K562 (cell line): Measurements from ENCODE around the gene MFSD8. TPM values are rescaled to one million over a fixed set of nuclear protein-coding genes. Genes with fewer than 3 reads are reported as not detected.
A peak's percentile ranks its signal among the peaks of the same experiment; 100 is the strongest.

Source experiments
- ATAC-seq: fragments of 200-7000 bp; cut with Tn5 transposase; 3 replicates; pipeline ENCODE4 v1.9.1; 2020; ENCODE audit warnings: moderate library complexity
- BruUV-seq: library from RNA; stranded (reverse); fragments of 400-500 nt; replicated peaks from 2 replicates; lab custom pipeline; 2021; lab: Mats Ljungman, UMichigan
- CTCF ChIA-PET: fragments of 300-600 bp; formaldehyde crosslinking; extraction: SDS; loops from one replicate; lab custom pipeline; 2021; ENCODE audit warnings: low intra/inter-chr PET ratio; lab: Yijun Ruan, JAX
- POLR2A ChIA-PET: fragments of 300-600, 350-650 bp; sonication (Branson Sonifier 250); formaldehyde crosslinking; extraction: SDS; loops from one replicate; lab custom pipeline; 2021; ENCODE audit warnings: antibody characterized with exemption, inconsistent platforms; lab: Yijun Ruan, JAX
- DNase-seq, 4 experiments: peaks; one replicate each; pipeline versions ENCODE4 v3.0.0 to v3.0.0-alpha.2; 2011 to 2018; ENCODE audit warnings: low spot score in 3 of 4, mixed read lengths in 3 of 4; ENCODE audit errors: extremely low read depth in 1 of 4
- FAIRE-seq: peaks from 2 replicates; lab custom pipeline; 2011; peaks lifted over from hg19 to GRCh38; lab: Jason Lieb, UNC
- H2AFZ ChIP-seq: 2 replicates; pipeline ENCODE4 v1.6.0; 2011; ENCODE audit warnings: low read depth, low read length, control low read depth, inconsistent platforms
- H3K27ac ChIP-seq: fragments of 200-600 bp; 3 replicates; pipeline ENCODE4 v1.8.0; 2011; ENCODE audit warnings: low read depth, mild to moderate bottlenecking, control low read depth, inconsistent platforms, low read length, moderate library complexity, mixed read lengths; ENCODE audit errors: extremely low read depth
- H3K27me3 ChIP-seq, 2 experiments: fragments of 300-600 bp in 1 of 2; 2 replicates in 1 of 2; 3 replicates in 1 of 2; pipeline versions ENCODE4 v1.6.0 to v1.8.0; 2011; ENCODE audit warnings: inconsistent platforms in 2 of 2, low read length in 2 of 2, mild to moderate bottlenecking in 1 of 2, mixed read lengths in 1 of 2, moderate library complexity in 1 of 2; ENCODE audit not compliant: control insufficient read depth in 2 of 2, insufficient read depth in 2 of 2
- H3K36me3 ChIP-seq: fragments of 300-600 bp; 3 replicates; pipeline ENCODE4 v1.8.0; 2011; ENCODE audit warnings: mild to moderate bottlenecking, low read length, inconsistent platforms; ENCODE audit not compliant: control insufficient read depth, insufficient read depth
- H3K4me1 ChIP-seq, 2 experiments: fragments of 200-600 bp in 1 of 2; replicated peaks in 1 of 2; 2 replicates in 1 of 2; 3 replicates in 1 of 2; pipeline versions ENCODE4 v1.5.1 to v1.8.0; 2011; ENCODE audit warnings: inconsistent platforms in 2 of 2, low read length in 2 of 2, mild to moderate bottlenecking in 1 of 2, mixed read lengths in 1 of 2, moderate library complexity in 1 of 2; ENCODE audit not compliant: control insufficient read depth in 2 of 2, insufficient read depth in 2 of 2
- H3K4me2 ChIP-seq: 2 replicates; pipeline ENCODE4 v1.6.1; 2011; ENCODE audit warnings: low read length, control low read depth, inconsistent platforms, mixed read lengths; ENCODE audit not compliant: insufficient read depth
- H3K4me3 ChIP-seq: fragments of 200-600 bp; sonication (generic), shearing (Covaris generic); 2 replicates; pipeline ENCODE4 v1.5.1; 2016; ENCODE audit warnings: control low read depth, inconsistent platforms
- H3K79me2 ChIP-seq: fragments of 200-600 bp; 3 replicates; pipeline ENCODE4 v1.8.0; 2011; ENCODE audit warnings: low read length, inconsistent platforms; ENCODE audit not compliant: control insufficient read depth, insufficient read depth
- H3K9ac ChIP-seq, 2 experiments: 2 replicates each; pipeline versions ENCODE4 v1.6.0 to v1.6.1; 2011; ENCODE audit warnings: low read depth in 2 of 2, low read length in 2 of 2, control low read depth in 1 of 2, inconsistent platforms in 1 of 2, mild to moderate bottlenecking in 1 of 2, mixed read lengths in 1 of 2; ENCODE audit not compliant: insufficient read depth in 1 of 2
- H3K9me1 ChIP-seq: one replicate; pipeline ENCODE4 v1.6.0; 2011; ENCODE audit warnings: inconsistent platforms, mild to moderate bottlenecking, low read length, moderate library complexity; ENCODE audit not compliant: control insufficient read depth, insufficient read depth
- H3K9me3 ChIP-seq: replicated peaks from 2 replicates; pipeline ENCODE4 v1.5.1; 2011; ENCODE audit warnings: low read depth, low read length, inconsistent platforms; ENCODE audit not compliant: control insufficient read depth, insufficient read depth
- H4K20me1 ChIP-seq: replicated peaks from 2 replicates; pipeline ENCODE4 v1.6.1; 2011; ENCODE audit warnings: low read length, inconsistent platforms, mixed read lengths; ENCODE audit not compliant: control insufficient read depth, insufficient read depth
- DMBX1 ChIP-seq: fragments of 250-450 bp; sonication (Bioruptor Pico); IDR thresholded peaks from 2 replicates; pipeline ENCODE4 v1.8.0; 2022; ENCODE audit warnings: inconsistent platforms, mild to moderate bottlenecking, moderate library complexity, borderline replicate concordance
- ETV1 ChIP-seq: fragments of 450-650 bp; conservative IDR thresholded peaks from 2 replicates; pipeline ENCODE4 v1.6.1; 2016; ENCODE audit warnings: missing genetic modification characterization, control low read depth, low read depth, missing compliant biosample characterization
- MCM5 ChIP-seq: fragments of 450-650 bp; IDR thresholded peaks from 2 replicates; pipeline ENCODE4 v1.6.1; 2016; ENCODE audit warnings: low read depth
- NFIC ChIP-seq: fragments of 450-650 bp; IDR thresholded peaks from 2 replicates; pipeline ENCODE4 v1.6.1; 2017; ENCODE audit warnings: mild to moderate bottlenecking, inconsistent platforms
- SLC30A9 ChIP-seq: fragments of 250-450 bp; sonication (Bioruptor Pico); IDR thresholded peaks from 2 replicates; pipeline ENCODE4 v1.8.0; 2022; ENCODE audit warnings: mild to moderate bottlenecking, moderate library complexity
- SRSF3 ChIP-seq: fragments of 200-400 bp; formaldehyde crosslinking; IDR thresholded peaks from 2 replicates; pipeline ENCODE4 v1.6.1; 2016; ENCODE audit warnings: mild to moderate bottlenecking, low read length, moderate library complexity; ENCODE audit not compliant: insufficient read depth
- THRAP3 ChIP-seq: fragments of 450-650 bp; IDR thresholded peaks from 2 replicates; pipeline ENCODE4 v1.6.1; 2016; ENCODE audit warnings: mild to moderate bottlenecking, inconsistent platforms, borderline replicate concordance
- TRIM28 ChIP-seq: fragments of 450-650 bp; IDR thresholded peaks from 2 replicates; pipeline ENCODE4 v1.6.1; 2017
- WGBS: fragments of 100-300 bp; shearing (Covaris generic); methylation state at CpG from one replicate; pipeline ENCODE4 v1.1.6; 2016; ENCODE audit warnings: low coverage, mixed read lengths; ENCODE audit not compliant: insufficient coverage; ENCODE audit errors: missing lambda C conversion rate; 5-methylcytosine and 5-hydroxymethylcytosine counted together
- in situ Hi-C: fragments of 300-500 bp; cut with MboI; formaldehyde crosslinking; loops from 4 replicates; pipeline ENCODE4 v1.15.0; 2018; ENCODE audit warnings: inconsistent platforms, mixed read lengths
- intact Hi-C: fragments of 100-400 bp; cut with micrococcal nuclease; formaldehyde crosslinking; loops from 2 replicates; pipeline ENCODE4 v1.14.2; 2022
- polyA plus RNA-seq, 8 experiments: library from polyadenylated mRNA; depleted of rRNA in 4 of 8; stranded (reverse) in 5 of 8; unstranded in 3 of 8; fragments of >200 nt; fragmentation: Nextera tagmentation in 2 of 8; fragmentation: Illumina TruSeq in 1 of 8; extraction: Ambion mirVana in 2 of 8; extraction: Trizol in 1 of 8; gene quantifications; 2 replicates each; pipeline versions ENCODE4 v1.2.1 to v1.2.3, GENCODE V29; 2011 to 2014; ENCODE audit warnings: inconsistent platforms in 1 of 8, missing spikeins in 1 of 8
- total RNA-seq, 7 experiments: library from RNA; depleted of rRNA in 6 of 7; stranded (reverse); fragments of >200 nt in 6 of 7; fragmentation: Illumina TruSeq in 2 of 7; extraction: Trizol in 2 of 7; gene quantifications; 2 replicates each; pipeline versions ENCODE4 v1.2.1 to v1.2.3, GENCODE V29; 2011 to 2021; ENCODE audit warnings: low replicate concordance in 1 of 7

MFSD8 gene
- total and polyA plus RNA-seq, 9 of the 15 experiments (the other 6 are each of a cell fraction or from before 2014, with no cell fraction given), result 7.0 to 27.2 (median 18.7) TPM

GRCh38 chr4:127896069-127896468 lies 68.9 kb downstream of the MFSD8 start:
- Histone ChIP-seq H3K4me3 (no peak overlapping the region), H3K9me3 (no peaks in the 10 kb centered on the region), H3K79me2 (no peaks in the 10 kb centered on the region; the same call in 2 of the 3 replicates), H3K4me1 (no peaks in the 10 kb centered on the region), H3K27me3 (no peaks in the 10 kb centered on the region), H3K9me1 (no peaks in the 10 kb centered on the region), H3K9ac (no peak overlapping the region), H2AFZ (no peak overlapping the region), H3K4me2 (no peak overlapping the region), H3K36me3 (peaks cover 71% of the 10 kb centered on the region), H3K27ac (no peak overlapping the region), H4K20me1 (no peaks in the 10 kb centered on the region)
- ATAC-seq, result peak; percentile 45; the same call in 2 of the 3 replicates
- no peak for FAIRE-seq
- no peak for DNase-seq
- TF ChIP-seq TRIM28 (no peak), SLC30A9 (no peak), MCM5 (no peak), DMBX1 (CRISPR knock-in tag) (no peak), THRAP3 (no peak), ETV1 (no peak)
- in situ Hi-C loops (no loop called here), intact Hi-C loops (no loop called here)
- POLR2A ChIA-PET, result no interaction called here
- CTCF ChIA-PET, result no interaction called here
- 95% methylated on average over 1 of the region's 1 CpG for WGBS
- BruUV-seq, result no TSS peak

- WGBS, result 58% methylated on average over 3 of the region's 3 CpGs
- Histone ChIP-seq H3K79me2 (peaks cover 28% of the 10 kb centered on the region), H3K27me3 (no peaks in the 10 kb centered on the region), H3K27ac (no peak overlapping the region), H3K4me1 (no peaks in the 10 kb centered on the region), H3K9me1 (no peaks in the 10 kb centered on the region), H3K4me2 (no peak overlapping the region), H2AFZ (no peak overlapping the region), H3K36me3 (peaks cover 83% of the 10 kb centered on the region), H4K20me1 (no peaks in the 10 kb centered on the region), H3K9me3 (no peaks in the 10 kb centered on the region), H3K4me3 (no peak overlapping the region), H3K9ac (no peak overlapping the region)
- in situ Hi-C loops, result no loop called here
- DNase-seq, result no peak
- CTCF ChIA-PET, result no interaction called here
- no TSS peak for BruUV-seq
- POLR2A ChIA-PET, result interaction anchor here (1.3 to 1.8 kb wide), 2 partner anchors 9 to 108 kb away, joined by 4 to 12 read pairs; partner anchors contain the start of genes HSPA4L and PLK4
- intact Hi-C loops, result loop anchor here (10.0 kb wide), 1 partner anchor 175 kb away; the partner anchor contains the start of gene LARP1B
- no peak for FAIRE-seq
- peak; percentile 38 for ATAC-seq
- TF ChIP-seq NFIC (0 out of 2 replicates have a peak, but pooled peaks have one; percentile 9), SRSF3 (no peak)
- TF ChIP-seq, all 486 proteins: peak for 1
Measured at GRCh38 chr4:127889903-127890302, 75.1 kb downstream of the MFSD8 start.
